K562 (cell line): ENCODE results near the gene SSH3. TPM values are rescaled to one million over a fixed set of nuclear protein-coding genes. Genes with fewer than 3 reads are reported as not detected.
A peak's percentile ranks its signal among the peaks of the same experiment; 100 is the strongest.

Source experiments
- ATAC-seq: fragments of 200-7000 bp; cut with Tn5 transposase; 3 replicates; pipeline ENCODE4 v1.9.1; 2020; ENCODE audit warnings: moderate library complexity
- BruUV-seq: library from RNA; stranded (reverse); fragments of 400-500 nt; replicated peaks from 2 replicates; lab custom pipeline; 2021; lab: Mats Ljungman, UMichigan
- CTCF ChIA-PET: fragments of 300-600 bp; formaldehyde crosslinking; extraction: SDS; loops from one replicate; lab custom pipeline; 2021; ENCODE audit warnings: low intra/inter-chr PET ratio; lab: Yijun Ruan, JAX
- POLR2A ChIA-PET: fragments of 300-600, 350-650 bp; sonication (Branson Sonifier 250); formaldehyde crosslinking; extraction: SDS; loops from one replicate; lab custom pipeline; 2021; ENCODE audit warnings: antibody characterized with exemption, inconsistent platforms; lab: Yijun Ruan, JAX
- DNase-seq, 4 experiments: peaks; one replicate each; pipeline versions ENCODE4 v3.0.0 to v3.0.0-alpha.2; 2011 to 2018; ENCODE audit warnings: low spot score in 3 of 4, mixed read lengths in 3 of 4; ENCODE audit errors: extremely low read depth in 1 of 4
- FAIRE-seq: peaks from 2 replicates; lab custom pipeline; 2011; peaks lifted over from hg19 to GRCh38; lab: Jason Lieb, UNC
- H2AFZ ChIP-seq: 2 replicates; pipeline ENCODE4 v1.6.0; 2011; ENCODE audit warnings: low read depth, low read length, control low read depth, inconsistent platforms
- H3K27ac ChIP-seq: fragments of 200-600 bp; 3 replicates; pipeline ENCODE4 v1.8.0; 2011; ENCODE audit warnings: low read depth, mild to moderate bottlenecking, control low read depth, inconsistent platforms, low read length, moderate library complexity, mixed read lengths; ENCODE audit errors: extremely low read depth
- H3K27me3 ChIP-seq, 2 experiments: fragments of 300-600 bp in 1 of 2; 2 replicates in 1 of 2; 3 replicates in 1 of 2; pipeline versions ENCODE4 v1.6.0 to v1.8.0; 2011; ENCODE audit warnings: inconsistent platforms in 2 of 2, low read length in 2 of 2, mild to moderate bottlenecking in 1 of 2, mixed read lengths in 1 of 2, moderate library complexity in 1 of 2; ENCODE audit not compliant: control insufficient read depth in 2 of 2, insufficient read depth in 2 of 2
- H3K36me3 ChIP-seq: fragments of 300-600 bp; 3 replicates; pipeline ENCODE4 v1.8.0; 2011; ENCODE audit warnings: mild to moderate bottlenecking, low read length, inconsistent platforms; ENCODE audit not compliant: control insufficient read depth, insufficient read depth
- H3K4me1 ChIP-seq, 2 experiments: fragments of 200-600 bp in 1 of 2; replicated peaks in 1 of 2; 2 replicates in 1 of 2; 3 replicates in 1 of 2; pipeline versions ENCODE4 v1.5.1 to v1.8.0; 2011; ENCODE audit warnings: inconsistent platforms in 2 of 2, low read length in 2 of 2, mild to moderate bottlenecking in 1 of 2, mixed read lengths in 1 of 2, moderate library complexity in 1 of 2; ENCODE audit not compliant: control insufficient read depth in 2 of 2, insufficient read depth in 2 of 2
- H3K4me2 ChIP-seq: 2 replicates; pipeline ENCODE4 v1.6.1; 2011; ENCODE audit warnings: low read length, control low read depth, inconsistent platforms, mixed read lengths; ENCODE audit not compliant: insufficient read depth
- H3K4me3 ChIP-seq: fragments of 200-600 bp; sonication (generic), shearing (Covaris generic); 2 replicates; pipeline ENCODE4 v1.5.1; 2016; ENCODE audit warnings: control low read depth, inconsistent platforms
- H3K79me2 ChIP-seq: fragments of 200-600 bp; 3 replicates; pipeline ENCODE4 v1.8.0; 2011; ENCODE audit warnings: low read length, inconsistent platforms; ENCODE audit not compliant: control insufficient read depth, insufficient read depth
- H3K9ac ChIP-seq, 2 experiments: 2 replicates each; pipeline versions ENCODE4 v1.6.0 to v1.6.1; 2011; ENCODE audit warnings: low read depth in 2 of 2, low read length in 2 of 2, control low read depth in 1 of 2, inconsistent platforms in 1 of 2, mild to moderate bottlenecking in 1 of 2, mixed read lengths in 1 of 2; ENCODE audit not compliant: insufficient read depth in 1 of 2
- H3K9me1 ChIP-seq: one replicate; pipeline ENCODE4 v1.6.0; 2011; ENCODE audit warnings: inconsistent platforms, mild to moderate bottlenecking, low read length, moderate library complexity; ENCODE audit not compliant: control insufficient read depth, insufficient read depth
- H3K9me3 ChIP-seq: replicated peaks from 2 replicates; pipeline ENCODE4 v1.5.1; 2011; ENCODE audit warnings: low read depth, low read length, inconsistent platforms; ENCODE audit not compliant: control insufficient read depth, insufficient read depth
- H4K20me1 ChIP-seq: replicated peaks from 2 replicates; pipeline ENCODE4 v1.6.1; 2011; ENCODE audit warnings: low read length, inconsistent platforms, mixed read lengths; ENCODE audit not compliant: control insufficient read depth, insufficient read depth
- HNRNPL ChIP-seq: fragments of 200-400 bp; formaldehyde crosslinking; IDR thresholded peaks from 2 replicates; pipeline ENCODE4 v1.6.1; 2017; ENCODE audit warnings: low read depth, mild to moderate bottlenecking, low read length
- MAFG ChIP-seq: fragments of 450-650 bp; conservative IDR thresholded peaks from 2 replicates; pipeline ENCODE4 v1.6.1; 2016; ENCODE audit warnings: missing genetic modification characterization, missing compliant biosample characterization
- POLR2G ChIP-seq: fragments of 200-400 bp; formaldehyde crosslinking; IDR thresholded peaks from 2 replicates; pipeline ENCODE4 v1.6.1; 2017; ENCODE audit warnings: low read depth, mild to moderate bottlenecking, antibody characterized with exemption, low read length, moderate library complexity
- RBFOX2 ChIP-seq: fragments of 200-400 bp; formaldehyde crosslinking; IDR thresholded peaks from 2 replicates; pipeline ENCODE4 v1.6.1; 2017; ENCODE audit warnings: low read depth, mild to moderate bottlenecking, low read length, moderate library complexity
- ZFX ChIP-seq: sonication (generic); formaldehyde crosslinking; IDR thresholded peaks from 2 replicates; pipeline ENCODE4 v1.8.0; 2022; ENCODE audit warnings: mild to moderate bottlenecking, missing genetic modification reagents, moderate library complexity
- WGBS: fragments of 100-300 bp; shearing (Covaris generic); methylation state at CpG from one replicate; pipeline ENCODE4 v1.1.6; 2016; ENCODE audit warnings: low coverage, mixed read lengths; ENCODE audit not compliant: insufficient coverage; ENCODE audit errors: missing lambda C conversion rate; 5-methylcytosine and 5-hydroxymethylcytosine counted together
- in situ Hi-C: fragments of 300-500 bp; cut with MboI; formaldehyde crosslinking; loops from 4 replicates; pipeline ENCODE4 v1.15.0; 2018; ENCODE audit warnings: inconsistent platforms, mixed read lengths
- intact Hi-C: fragments of 100-400 bp; cut with micrococcal nuclease; formaldehyde crosslinking; loops from 2 replicates; pipeline ENCODE4 v1.14.2; 2022
- polyA plus RNA-seq, 8 experiments: library from polyadenylated mRNA; depleted of rRNA in 4 of 8; stranded (reverse) in 5 of 8; unstranded in 3 of 8; fragments of >200 nt; fragmentation: Nextera tagmentation in 2 of 8; fragmentation: Illumina TruSeq in 1 of 8; extraction: Ambion mirVana in 2 of 8; extraction: Trizol in 1 of 8; gene quantifications; 2 replicates each; pipeline versions ENCODE4 v1.2.1 to v1.2.3, GENCODE V29; 2011 to 2014; ENCODE audit warnings: inconsistent platforms in 1 of 8, missing spikeins in 1 of 8
- total RNA-seq, 7 experiments: library from RNA; depleted of rRNA in 6 of 7; stranded (reverse); fragments of >200 nt in 6 of 7; fragmentation: Illumina TruSeq in 2 of 7; extraction: Trizol in 2 of 7; gene quantifications; 2 replicates each; pipeline versions ENCODE4 v1.2.1 to v1.2.3, GENCODE V29; 2011 to 2021; ENCODE audit warnings: low replicate concordance in 1 of 7

Gene SSH3
- total and polyA plus RNA-seq, 9 of the 15 experiments (the other 6 are each of a cell fraction or from before 2014, with no cell fraction given): 0.07 to 1.0 (median 0.24) TPM; not detected in 3

DNA sequence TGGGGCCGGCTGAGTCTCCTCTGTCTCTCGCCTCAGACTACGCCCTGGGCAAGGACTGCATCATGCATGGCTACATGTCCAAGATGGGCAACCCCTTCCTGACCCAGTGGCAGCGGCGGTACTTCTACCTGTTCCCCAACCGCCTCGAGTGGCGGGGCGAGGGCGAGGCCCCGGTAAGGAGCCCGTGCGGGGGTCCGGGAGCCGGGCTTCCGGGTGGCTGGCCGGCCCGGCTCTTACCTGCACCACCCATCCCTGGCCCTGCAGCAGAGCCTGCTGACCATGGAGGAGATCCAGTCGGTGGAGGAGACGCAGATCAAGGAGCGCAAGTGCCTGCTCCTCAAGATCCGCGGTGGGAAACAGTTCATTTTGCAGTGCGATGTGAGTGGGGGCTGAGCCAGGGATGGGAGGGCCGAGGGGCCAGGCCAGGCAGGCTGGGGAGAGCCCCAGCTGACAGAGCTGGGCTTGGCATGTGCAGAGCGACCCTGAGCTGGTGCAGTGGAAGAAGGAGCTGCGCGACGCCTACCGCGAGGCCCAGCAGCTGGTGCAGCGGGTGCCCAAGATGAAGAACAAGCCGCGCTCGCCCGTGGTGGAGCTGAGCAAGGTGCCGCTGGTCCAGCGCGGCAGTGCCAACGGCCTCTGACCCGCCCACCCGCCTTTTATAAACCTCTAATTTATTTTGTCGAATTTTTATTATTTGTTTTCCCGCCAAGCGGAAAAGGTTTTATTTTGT lies 18.4 kb upstream of the SSH3 start:
- no peak for DNase-seq
- H3K4me2 ChIP-seq: no peak overlapping the region
- peaks cover 15 to 64% of the 10 kb centered on the region in 2 experiments for H3K4me1 ChIP-seq
- H3K9ac ChIP-seq: no peak overlapping the region
- TF ChIP-seq POLR2G (peak; percentile 37), ZFX (0 out of 2 replicates have a peak, but pooled peaks have one; percentile 15), HNRNPL (0 out of 2 replicates have a peak, but pooled peaks have one; percentile 37), RBFOX2 (0 out of 2 replicates have a peak, but pooled peaks have one; percentile 1), MAFG (tag) (no peak)
- ATAC-seq: no peak
- FAIRE-seq: no peak
- intact Hi-C loops: no loop called here
- no peak overlapping the region for H2AFZ ChIP-seq
- no peak overlapping the region for H3K27ac ChIP-seq
- no peaks in the 10 kb centered on the region for H3K9me1 ChIP-seq
- in situ Hi-C loops: no loop called here
- no peaks in the 10 kb centered on the region for H4K20me1 ChIP-seq
- H3K4me3 ChIP-seq: no peak overlapping the region
- H3K36me3 ChIP-seq: peaks cover 78% of the 10 kb centered on the region; the same call in 2 of the 3 replicates
- ChIA-PET POLR2A (interaction anchor here (0.5 to 0.7 kb wide), 2 partner anchors 113 to 322 kb away, joined by 3 read pairs; no protein-coding TSS in a partner anchor), CTCF (no interaction called here)
- H3K9me3 ChIP-seq: no peaks in the 10 kb centered on the region
- no TSS peak for BruUV-seq
- H3K27me3 ChIP-seq: no peaks in the 10 kb centered on the region
- peaks cover 7% of the 10 kb centered on the region for H3K79me2 ChIP-seq
- WGBS: 87% methylated on average over 42 of the region's 45 CpGs
